A673 (cell line): ENCODE results near the gene MARCO.

Experiments
- EZH2 ChIP-seq: fragments of 200-600 bp; sonication (generic); IDR thresholded peaks from 2 replicates; pipeline ENCODE4 v1.6.1; 2017; ENCODE audit warnings: borderline replicate concordance, low read depth, mild to moderate bottlenecking, mixed read lengths, antibody characterized with exemption, low read length; ENCODE audit not compliant: poor library complexity, severe bottlenecking
- TF ChIP-seq, protein P1 (sequence below): fragments of 300-800, 200-600 bp; sonication (generic); conservative IDR thresholded peaks from 2 replicates; pipeline ENCODE4 v1.5.1; 2017; ENCODE audit warnings: low read depth, mild to moderate bottlenecking, antibody characterized with exemption, low read length, moderate library complexity, mixed read lengths

GRCh38 chr2:119010336-119010735 is 68.3 kb downstream of the MARCO start:
- TF ChIP-seq, protein P1, sequence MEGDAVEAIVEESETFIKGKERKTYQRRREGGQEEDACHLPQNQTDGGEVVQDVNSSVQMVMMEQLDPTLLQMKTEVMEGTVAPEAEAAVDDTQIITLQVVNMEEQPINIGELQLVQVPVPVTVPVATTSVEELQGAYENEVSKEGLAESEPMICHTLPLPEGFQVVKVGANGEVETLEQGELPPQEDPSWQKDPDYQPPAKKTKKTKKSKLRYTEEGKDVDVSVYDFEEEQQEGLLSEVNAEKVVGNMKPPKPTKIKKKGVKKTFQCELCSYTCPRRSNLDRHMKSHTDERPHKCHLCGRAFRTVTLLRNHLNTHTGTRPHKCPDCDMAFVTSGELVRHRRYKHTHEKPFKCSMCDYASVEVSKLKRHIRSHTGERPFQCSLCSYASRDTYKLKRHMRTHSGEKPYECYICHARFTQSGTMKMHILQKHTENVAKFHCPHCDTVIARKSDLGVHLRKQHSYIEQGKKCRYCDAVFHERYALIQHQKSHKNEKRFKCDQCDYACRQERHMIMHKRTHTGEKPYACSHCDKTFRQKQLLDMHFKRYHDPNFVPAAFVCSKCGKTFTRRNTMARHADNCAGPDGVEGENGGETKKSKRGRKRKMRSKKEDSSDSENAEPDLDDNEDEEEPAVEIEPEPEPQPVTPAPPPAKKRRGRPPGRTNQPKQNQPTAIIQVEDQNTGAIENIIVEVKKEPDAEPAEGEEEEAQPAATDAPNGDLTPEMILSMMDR, result no peak
- no peak for TF ChIP-seq EZH2
